HG03469 (cell line): ENCODE data around the gene TRNP1.
"Not testable (repeated sequence)": the region's sequence is repeated elsewhere in the genome, so short reads cannot be mapped to it uniquely, and the experiment has no call there.

Experiments
- ATAC-seq: cut with Tn5 transposase; IDR thresholded peaks from one replicate; pipeline ENCODE4 v1.9.1; 2021; ENCODE audit warnings: mild to moderate bottlenecking, moderate library complexity, moderate number of reproducible peaks; ENCODE audit not compliant: unreplicated experiment

TRNP1 gene

GRCh38 chr1:26972390-26972789 is 21.1 kb upstream of the TRNP1 start:
- ATAC-seq = no peak

GRCh38 chr1:26972821-26973220 is 20.7 kb upstream of the TRNP1 start:
- no peak for ATAC-seq

DNA sequence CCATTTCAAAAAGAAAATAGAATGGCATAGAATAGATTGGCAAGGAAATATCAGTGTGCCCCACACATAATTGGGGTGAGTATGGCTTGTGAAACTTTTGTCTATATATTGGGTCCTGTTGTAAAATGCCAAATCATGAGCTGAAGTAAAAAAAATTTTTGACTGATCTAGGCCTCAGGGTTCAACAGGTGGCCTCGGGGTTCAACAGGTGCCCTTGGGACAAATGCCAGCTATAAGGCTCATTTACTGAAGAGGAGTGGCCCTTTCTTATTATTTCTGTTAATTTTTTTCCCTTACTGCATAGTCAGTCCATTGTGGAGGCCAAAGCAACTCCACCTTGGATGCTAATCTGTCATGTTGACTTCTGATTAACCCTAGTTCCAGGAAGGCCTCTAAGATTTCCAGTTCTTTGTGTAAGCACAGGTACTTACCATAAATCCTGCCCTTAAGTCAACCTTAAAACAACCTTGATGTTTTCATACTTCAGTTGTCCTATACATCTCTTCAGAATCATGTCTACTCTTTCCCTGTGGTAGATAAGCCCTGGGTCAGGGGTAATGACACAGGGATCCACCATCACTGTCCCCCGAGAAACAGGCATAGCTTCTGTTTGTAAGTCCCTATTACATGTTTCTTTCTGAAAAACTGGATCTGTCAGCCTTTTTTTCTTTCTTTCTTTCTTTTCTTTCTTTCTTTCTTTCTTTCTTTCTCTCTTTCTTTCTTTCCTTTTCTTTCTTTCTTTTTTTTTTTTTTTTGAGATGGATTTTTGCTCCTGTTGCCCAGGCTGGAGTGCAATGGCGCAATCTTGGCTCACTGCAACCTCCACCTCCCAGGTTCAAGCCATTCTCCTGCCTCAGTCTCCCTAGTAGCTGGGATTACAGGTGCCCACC is 16.6 kb upstream of the TRNP1 start:
- no peak for ATAC-seq

DNA sequence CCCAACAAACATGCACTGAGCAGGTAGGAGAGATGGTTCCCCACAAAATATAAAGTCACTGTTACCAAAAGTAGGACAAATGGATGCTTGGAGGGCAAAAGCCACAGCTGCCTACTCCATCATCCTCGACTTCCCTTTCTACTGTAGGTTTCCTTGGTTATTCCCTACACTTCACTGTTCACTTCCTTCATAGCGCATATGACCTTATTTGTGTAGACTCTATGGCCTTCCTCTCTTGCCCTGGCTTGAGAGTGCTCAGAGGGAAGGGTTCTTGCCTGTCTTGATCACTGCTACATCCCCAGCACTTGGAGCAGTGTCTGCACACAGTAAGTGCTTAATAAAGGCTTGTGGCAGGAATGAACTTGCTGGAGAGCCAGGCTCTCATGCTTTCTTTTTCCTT is 14.6 kb upstream of the TRNP1 start:
- no peak for ATAC-seq

GRCh38 chr1:26981146-26981846 is 12.2 kb upstream of the TRNP1 start:
- no peak for ATAC-seq

DNA sequence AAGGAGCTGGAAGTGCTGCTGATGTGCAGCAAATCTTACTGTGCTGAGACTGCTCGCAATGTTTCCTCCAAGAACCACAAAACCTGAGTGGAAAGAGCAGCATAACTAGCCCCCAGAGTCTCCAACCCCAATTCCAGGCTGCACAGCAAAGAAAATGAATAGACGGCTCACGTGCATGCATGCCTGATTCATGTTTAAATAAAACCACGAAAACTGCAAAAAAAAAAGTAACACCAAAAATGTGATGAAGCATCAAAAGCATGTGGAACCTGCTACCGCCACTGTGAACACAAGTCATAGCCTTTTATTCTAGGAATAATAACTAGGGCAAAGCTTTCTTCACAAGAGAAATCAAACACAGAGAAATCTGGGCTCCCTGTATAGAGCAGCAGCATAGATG is 9.6 kb upstream of the TRNP1 start:
- no peak for ATAC-seq

DNA sequence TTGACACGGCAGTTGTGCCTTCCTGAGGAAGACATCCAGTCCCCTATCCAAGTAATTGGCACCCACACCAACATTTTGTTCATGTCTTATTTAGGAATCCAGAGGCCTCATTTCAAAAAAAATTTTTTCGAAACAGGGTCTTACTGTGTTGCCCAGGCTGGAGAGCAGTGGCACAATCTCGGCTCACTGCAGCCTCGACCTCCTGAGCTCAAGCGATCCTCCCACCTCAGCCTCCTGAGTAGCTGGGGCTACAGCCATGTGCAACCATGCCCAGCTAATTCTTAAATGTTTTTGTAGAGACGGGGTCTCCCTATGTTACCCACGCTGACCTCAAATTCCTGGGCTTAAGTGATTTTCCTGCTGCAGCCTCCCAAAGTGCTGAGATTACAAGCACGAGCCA is 9.2 kb upstream of the TRNP1 start:
- no peak for ATAC-seq

- no peak for ATAC-seq
Measured at GRCh38 chr1:26986658-26987057, 6.8 kb upstream of the TRNP1 start.

DNA sequence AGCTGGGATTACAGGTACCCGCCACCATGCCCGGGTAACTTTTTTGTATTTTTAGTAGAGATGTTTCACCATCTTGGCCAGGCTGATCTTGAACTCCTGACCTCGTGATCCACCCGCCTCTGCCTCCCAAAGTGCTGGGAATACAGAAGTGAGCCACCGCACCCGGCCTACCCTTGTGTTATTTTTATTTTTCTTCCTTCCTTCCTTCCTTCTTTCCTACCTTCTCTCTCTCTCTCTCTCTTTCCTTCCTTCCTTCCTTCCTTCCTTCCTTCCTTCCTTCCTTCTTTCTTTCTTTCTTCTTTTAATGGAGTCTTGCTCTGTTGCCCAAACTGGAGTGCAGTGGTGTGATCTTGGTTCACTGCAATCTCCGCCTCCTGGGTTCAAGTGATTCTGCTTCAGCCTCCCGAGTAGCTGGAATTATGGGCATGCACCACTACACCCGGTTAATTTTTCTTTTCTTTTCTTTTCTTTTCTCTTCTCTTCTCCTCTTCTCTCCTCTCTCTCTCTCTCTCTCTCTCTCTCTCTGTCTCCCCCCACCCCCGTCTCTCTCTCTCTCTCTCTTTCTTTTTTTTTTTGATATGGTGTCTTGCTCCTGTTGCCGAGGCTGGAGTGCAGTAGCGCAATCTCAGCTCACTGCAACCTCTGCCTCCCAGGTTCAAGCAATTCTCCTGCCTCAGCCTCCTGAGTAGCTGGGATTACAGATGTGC is 3.9 kb upstream of the TRNP1 start:
- ATAC-seq = not testable (repeated sequence)

DNA sequence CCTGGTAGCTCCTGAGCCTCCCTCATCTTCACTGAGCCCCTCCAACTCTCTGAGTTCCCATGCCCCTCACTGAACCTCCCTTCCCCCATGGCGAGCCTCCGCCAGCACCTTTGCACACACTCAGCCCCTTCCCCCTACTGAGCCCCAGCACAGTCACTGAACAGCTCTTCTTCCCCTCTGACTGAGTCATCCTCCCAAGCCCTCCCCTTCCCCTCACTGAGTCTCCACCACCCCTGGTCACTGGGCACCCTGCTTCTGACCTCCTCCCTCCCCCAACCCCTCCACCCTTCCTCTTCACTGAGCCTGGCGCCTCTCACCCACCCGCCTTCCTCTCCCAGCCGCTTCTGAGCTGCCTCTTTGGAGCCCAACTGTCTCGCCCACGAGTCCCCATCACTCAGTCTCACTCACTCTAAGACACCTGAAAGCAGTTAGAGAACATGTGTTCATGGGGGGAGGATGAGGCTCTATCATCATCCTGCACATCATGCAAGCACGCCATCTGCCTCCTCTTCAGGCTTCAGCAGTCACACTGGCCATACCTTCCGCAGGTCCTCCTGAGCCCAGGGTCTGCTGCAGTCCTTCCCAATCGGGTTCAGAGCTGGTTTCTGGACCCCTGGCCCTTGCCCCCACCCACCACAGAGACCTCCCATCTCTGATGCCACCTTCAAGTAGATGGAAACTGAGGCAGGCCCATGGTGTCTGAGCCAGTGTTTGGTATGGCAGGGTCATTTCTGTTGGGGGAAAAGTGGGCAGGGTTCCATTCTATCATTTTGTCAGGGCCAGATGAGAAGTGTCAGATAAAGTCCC is 2.0 kb upstream of the TRNP1 start:
- ATAC-seq = no peak

GRCh38 chr1:26994020-26994786 is 711 bp downstream of the TRNP1 start:
- ATAC-seq = no peak

GRCh38 chr1:26994787-26995517 is 1.5 kb downstream of the TRNP1 start:
- no peak for ATAC-seq

DNA sequence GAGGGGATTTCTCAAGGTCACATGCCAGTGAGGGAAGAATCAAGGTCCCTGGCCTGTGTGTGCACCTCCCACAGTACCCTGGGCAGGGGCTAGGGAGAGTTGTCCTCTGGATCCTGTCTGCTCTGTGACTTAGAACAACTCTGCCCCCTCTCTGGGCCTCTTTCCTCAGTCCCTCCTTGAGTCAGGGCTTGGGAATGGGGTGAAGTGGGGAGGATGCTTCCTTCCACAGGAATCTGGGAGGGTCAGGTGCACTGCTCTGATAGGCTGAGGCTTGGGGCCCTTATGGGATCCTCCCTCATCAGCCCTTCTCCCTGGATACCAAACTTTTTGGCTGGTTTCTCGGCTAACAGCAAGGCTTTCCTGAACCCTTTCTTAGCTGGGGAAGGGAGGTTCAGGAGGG is 2.5 kb downstream of the TRNP1 start:
- no peak for ATAC-seq

DNA sequence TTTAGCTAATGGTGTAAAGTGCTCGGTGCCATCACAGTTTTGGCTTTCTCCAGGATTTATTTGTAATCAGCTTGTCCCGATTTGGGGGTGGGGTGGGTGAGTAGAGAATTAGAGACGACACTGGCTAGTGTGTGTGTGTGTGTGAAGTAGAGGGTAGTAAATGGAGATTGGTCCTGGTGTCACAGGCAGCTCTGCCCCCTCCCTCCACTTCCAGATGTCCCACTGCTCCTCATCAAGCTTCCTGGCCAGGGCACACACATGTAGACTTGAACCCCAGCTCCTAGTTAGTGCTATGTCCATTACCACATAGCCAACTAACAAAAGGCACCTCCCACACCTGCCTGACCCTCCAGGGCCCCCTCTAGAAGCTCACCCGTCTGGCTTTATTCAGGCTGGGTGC is 3.2 kb downstream of the TRNP1 start:
- ATAC-seq = no peak

DNA sequence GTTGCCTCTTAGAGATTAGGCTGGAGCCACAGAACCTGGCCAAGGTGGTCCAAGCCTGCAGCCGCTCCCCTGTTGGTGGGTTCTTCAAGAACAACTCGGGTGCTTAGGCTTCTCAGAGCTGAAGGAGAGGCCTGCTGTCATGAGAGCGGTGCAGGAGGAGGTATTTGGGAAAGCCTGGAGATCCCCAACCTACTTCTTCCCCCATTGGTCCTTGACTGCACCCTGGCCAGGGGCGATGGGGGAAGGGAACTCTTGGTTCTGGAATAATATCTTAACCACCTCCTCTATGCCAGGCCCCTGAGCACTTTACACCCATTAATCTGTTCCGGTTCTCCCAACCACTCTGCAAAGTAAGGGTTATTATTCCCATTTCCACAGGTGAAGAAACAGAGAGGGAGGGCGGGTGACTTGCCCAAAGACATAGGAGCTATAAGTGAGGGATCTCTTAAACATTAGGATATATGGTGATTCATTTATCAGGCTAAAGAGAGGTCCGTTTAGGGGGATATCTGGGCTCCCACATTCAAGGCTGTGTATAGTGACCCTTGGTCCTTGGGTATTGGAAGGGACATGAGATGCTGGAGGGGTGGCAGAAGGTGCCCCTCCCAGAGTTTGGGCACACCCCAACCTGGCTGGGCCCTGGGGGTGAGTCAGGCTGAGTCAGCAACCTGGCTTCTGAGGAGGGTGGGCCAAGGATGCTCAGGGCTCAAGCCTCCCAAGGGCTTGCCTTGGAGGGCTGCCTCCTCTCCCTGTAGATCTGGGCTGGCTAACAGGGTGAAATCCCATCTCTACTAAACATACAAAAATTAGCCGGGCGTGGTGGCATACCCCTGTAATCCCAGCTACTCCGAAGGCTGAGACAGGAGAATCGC is 5.2 kb downstream of the TRNP1 start:
- ATAC-seq = no peak

DNA sequence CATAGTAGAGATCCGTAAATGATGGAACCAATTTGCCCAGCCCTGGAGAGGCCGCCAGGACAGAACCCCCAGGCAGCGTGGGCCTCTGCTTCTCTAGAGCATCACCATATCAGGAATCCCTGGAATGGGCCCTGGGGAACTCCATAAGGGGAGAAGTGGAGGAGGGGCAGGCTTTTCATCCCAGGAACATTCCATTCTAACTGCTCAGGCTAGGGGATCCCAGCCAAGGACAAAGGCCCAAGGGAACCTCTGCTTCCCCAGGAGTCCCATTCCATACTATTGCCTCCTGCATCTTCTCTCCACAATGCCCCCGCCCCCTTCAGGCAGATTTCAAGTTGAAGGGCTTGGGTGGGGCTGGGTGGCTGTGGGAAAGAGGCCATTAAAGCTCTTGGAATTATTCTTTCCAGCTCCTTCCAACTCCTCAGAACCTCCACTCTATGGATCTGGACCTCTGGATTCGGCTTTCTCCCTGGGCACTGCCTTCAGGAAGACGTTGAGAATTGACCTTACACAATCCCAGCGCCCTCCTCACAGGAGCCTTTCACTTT is 6.0 kb downstream of the TRNP1 start:
- ATAC-seq = no peak

DNA sequence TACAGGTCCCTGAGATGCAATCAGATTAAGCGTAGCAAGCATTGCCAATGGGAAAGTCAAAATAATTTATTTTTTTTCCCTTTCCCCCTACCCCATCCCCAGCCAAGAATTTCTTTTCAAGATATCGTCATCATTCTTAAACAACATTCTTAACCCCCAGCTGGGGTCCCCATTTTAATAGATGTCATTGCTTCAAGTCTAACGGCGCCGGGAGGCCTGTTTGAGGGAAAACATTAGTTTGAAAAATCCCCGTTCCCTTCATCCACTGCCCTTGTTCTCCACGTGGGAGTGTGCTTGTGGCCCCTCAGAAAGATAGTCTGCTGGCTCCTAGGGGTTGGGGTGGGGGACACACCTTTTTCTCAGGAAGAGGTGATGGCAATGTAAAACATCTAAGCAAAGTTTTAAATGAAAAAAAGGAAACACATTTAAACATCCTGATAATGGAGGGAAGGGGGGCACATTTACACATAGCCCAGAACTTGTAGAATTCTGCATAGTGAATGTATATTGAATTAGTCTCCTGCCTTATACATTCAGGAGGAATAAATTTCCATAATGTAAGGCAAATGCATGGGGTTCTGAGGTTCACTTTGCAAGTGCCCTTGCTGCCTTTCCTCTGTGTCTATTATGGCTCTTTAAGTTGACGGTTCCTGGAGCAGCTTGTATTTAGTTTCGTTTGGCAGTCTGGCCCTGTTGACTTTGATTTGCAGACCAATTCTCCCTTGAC is 6.8 kb downstream of the TRNP1 start:
- no peak for ATAC-seq
